Measurements from ENCODE around the gene GHR.

GRCh38 chr5:42561656-42562055 is 138.4 kb downstream of the GHR start:
- TF ChIP-seq, protein P1, sequence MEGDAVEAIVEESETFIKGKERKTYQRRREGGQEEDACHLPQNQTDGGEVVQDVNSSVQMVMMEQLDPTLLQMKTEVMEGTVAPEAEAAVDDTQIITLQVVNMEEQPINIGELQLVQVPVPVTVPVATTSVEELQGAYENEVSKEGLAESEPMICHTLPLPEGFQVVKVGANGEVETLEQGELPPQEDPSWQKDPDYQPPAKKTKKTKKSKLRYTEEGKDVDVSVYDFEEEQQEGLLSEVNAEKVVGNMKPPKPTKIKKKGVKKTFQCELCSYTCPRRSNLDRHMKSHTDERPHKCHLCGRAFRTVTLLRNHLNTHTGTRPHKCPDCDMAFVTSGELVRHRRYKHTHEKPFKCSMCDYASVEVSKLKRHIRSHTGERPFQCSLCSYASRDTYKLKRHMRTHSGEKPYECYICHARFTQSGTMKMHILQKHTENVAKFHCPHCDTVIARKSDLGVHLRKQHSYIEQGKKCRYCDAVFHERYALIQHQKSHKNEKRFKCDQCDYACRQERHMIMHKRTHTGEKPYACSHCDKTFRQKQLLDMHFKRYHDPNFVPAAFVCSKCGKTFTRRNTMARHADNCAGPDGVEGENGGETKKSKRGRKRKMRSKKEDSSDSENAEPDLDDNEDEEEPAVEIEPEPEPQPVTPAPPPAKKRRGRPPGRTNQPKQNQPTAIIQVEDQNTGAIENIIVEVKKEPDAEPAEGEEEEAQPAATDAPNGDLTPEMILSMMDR (IDR thresholded peaks at IDR 0.05; ENCODE audit: control extremely low read depth in 1 of 3, insufficient read depth in 1 of 3, low read depth in 1 of 3, low read length in 3 of 3): no peak
- no peak for TF ChIP-seq POLR2A (IDR thresholded peaks at IDR 0.05; ENCODE audit: control extremely low read depth in 1 of 2, low read depth in 2 of 2, low read length in 2 of 2)
- TF ChIP-seq RAD21 (IDR thresholded peaks at IDR 0.05 in 1 of 2, conservative IDR thresholded peaks at IDR 0.05 in 1 of 2; ENCODE audit: low read depth in 2 of 2, low read length in 2 of 2): no peak
- TF ChIP-seq TAF7 (optimal IDR thresholded peaks at IDR 0.05; ENCODE audit: borderline replicate concordance, low read depth, low read length): no peak
- no peak for TF ChIP-seq ZNF274 (IDR thresholded peaks at IDR 0.05; ENCODE audit: borderline replicate concordance, extremely low read depth, low read length)
- no peak for TF ChIP-seq POLR2AphosphoS5 (IDR thresholded peaks at IDR 0.05; ENCODE audit: low read depth, low read length)
- TF ChIP-seq, protein P2, sequence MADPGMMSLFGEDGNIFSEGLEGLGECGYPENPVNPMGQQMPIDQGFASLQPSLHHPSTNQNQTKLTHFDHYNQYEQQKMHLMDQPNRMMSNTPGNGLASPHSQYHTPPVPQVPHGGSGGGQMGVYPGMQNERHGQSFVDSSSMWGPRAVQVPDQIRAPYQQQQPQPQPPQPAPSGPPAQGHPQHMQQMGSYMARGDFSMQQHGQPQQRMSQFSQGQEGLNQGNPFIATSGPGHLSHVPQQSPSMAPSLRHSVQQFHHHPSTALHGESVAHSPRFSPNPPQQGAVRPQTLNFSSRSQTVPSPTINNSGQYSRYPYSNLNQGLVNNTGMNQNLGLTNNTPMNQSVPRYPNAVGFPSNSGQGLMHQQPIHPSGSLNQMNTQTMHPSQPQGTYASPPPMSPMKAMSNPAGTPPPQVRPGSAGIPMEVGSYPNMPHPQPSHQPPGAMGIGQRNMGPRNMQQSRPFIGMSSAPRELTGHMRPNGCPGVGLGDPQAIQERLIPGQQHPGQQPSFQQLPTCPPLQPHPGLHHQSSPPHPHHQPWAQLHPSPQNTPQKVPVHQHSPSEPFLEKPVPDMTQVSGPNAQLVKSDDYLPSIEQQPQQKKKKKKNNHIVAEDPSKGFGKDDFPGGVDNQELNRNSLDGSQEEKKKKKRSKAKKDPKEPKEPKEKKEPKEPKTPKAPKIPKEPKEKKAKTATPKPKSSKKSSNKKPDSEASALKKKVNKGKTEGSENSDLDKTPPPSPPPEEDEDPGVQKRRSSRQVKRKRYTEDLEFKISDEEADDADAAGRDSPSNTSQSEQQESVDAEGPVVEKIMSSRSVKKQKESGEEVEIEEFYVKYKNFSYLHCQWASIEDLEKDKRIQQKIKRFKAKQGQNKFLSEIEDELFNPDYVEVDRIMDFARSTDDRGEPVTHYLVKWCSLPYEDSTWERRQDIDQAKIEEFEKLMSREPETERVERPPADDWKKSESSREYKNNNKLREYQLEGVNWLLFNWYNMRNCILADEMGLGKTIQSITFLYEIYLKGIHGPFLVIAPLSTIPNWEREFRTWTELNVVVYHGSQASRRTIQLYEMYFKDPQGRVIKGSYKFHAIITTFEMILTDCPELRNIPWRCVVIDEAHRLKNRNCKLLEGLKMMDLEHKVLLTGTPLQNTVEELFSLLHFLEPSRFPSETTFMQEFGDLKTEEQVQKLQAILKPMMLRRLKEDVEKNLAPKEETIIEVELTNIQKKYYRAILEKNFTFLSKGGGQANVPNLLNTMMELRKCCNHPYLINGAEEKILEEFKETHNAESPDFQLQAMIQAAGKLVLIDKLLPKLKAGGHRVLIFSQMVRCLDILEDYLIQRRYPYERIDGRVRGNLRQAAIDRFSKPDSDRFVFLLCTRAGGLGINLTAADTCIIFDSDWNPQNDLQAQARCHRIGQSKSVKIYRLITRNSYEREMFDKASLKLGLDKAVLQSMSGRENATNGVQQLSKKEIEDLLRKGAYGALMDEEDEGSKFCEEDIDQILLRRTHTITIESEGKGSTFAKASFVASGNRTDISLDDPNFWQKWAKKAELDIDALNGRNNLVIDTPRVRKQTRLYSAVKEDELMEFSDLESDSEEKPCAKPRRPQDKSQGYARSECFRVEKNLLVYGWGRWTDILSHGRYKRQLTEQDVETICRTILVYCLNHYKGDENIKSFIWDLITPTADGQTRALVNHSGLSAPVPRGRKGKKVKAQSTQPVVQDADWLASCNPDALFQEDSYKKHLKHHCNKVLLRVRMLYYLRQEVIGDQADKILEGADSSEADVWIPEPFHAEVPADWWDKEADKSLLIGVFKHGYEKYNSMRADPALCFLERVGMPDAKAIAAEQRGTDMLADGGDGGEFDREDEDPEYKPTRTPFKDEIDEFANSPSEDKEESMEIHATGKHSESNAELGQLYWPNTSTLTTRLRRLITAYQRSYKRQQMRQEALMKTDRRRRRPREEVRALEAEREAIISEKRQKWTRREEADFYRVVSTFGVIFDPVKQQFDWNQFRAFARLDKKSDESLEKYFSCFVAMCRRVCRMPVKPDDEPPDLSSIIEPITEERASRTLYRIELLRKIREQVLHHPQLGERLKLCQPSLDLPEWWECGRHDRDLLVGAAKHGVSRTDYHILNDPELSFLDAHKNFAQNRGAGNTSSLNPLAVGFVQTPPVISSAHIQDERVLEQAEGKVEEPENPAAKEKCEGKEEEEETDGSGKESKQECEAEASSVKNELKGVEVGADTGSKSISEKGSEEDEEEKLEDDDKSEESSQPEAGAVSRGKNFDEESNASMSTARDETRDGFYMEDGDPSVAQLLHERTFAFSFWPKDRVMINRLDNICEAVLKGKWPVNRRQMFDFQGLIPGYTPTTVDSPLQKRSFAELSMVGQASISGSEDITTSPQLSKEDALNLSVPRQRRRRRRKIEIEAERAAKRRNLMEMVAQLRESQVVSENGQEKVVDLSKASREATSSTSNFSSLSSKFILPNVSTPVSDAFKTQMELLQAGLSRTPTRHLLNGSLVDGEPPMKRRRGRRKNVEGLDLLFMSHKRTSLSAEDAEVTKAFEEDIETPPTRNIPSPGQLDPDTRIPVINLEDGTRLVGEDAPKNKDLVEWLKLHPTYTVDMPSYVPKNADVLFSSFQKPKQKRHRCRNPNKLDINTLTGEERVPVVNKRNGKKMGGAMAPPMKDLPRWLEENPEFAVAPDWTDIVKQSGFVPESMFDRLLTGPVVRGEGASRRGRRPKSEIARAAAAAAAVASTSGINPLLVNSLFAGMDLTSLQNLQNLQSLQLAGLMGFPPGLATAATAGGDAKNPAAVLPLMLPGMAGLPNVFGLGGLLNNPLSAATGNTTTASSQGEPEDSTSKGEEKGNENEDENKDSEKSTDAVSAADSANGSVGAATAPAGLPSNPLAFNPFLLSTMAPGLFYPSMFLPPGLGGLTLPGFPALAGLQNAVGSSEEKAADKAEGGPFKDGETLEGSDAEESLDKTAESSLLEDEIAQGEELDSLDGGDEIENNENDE (IDR thresholded peaks at IDR 0.05; ENCODE audit: insufficient replicate concordance, low read length): no peak
- no peak for TF ChIP-seq BRCA1 (IDR thresholded peaks at IDR 0.05; ENCODE audit: low read depth, low read length)
- TF ChIP-seq, protein P3, sequence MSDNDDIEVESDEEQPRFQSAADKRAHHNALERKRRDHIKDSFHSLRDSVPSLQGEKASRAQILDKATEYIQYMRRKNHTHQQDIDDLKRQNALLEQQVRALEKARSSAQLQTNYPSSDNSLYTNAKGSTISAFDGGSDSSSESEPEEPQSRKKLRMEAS (IDR thresholded peaks at IDR 0.05): no peak

Data from H1 (cell line).